NCI-H1930 (cell line): ENCODE results near the gene CSNK1G1.
"Not testable (repeated sequence)": the region's sequence is repeated elsewhere in the genome, so short reads cannot be mapped to it uniquely, and the experiment has no call there.

Experiments used
- DNase-seq, 2 experiments: peaks; one replicate each; lab custom pipeline; 2025; lab: John Stamatoyannopoulos, UW

The CSNK1G1 gene

DNA sequence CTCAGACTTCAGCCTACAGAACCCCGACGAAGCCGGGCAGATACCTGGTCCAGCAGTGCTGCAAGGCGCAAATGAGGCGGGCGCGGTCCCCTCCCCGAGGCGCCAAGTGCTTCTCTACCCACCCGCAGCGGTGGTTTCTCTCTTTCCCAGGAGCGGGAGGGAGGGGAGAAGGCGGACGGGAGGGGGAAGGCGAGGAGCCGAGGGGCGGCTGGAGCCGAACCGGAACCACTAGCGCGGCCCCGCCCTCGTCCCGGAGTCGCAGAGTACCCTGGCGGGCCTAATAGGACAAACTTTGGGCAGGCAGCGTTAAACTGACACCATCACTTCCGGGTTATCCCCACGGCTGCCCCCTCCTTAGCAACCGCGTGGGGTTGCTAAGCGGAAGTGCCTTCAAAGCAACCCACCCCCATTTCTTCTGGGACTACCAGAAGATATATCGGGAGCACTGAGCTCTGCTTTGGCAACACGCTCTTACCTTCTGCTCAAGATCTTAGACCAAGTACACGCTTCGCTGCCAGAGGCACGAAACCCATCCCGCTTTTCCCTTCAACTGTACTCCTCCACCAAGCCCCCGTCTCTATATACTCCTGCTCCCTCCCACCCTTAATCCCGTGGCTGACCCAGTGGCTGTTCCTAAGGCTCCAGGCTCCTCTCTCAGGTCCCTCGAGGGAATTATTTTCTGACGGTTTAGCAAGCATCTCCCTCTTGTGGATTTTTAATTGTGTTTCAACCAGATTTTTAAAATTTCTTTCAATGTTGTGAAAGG is at the start of gene CSNK1G1:
CSNK1G1 (minus strand) TSS at position 230 of the 766 bp plus-strand sequence. CDS start 55,674 bp downstream, outside the sequence.
- DNase-seq: peak; percentile 78 to 85

DNA sequence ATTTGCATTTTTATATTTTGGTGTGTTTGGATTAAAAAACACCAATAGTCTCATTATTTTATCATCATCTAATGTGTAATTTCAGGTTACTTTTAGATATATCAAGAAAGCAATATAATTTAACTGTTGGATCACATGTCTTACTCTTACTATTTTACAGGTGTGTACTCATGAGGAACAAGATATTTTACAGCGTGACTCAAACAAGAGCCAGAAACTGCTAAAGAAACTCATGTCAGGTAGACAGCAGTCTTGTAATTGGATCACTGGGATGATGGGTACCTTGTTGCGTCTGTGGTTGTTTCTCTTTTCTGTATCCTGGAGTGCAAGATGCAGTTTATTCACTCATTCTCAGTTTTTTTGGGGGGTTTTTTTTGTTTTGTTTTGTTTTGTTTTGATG is 44.6 kb upstream of the CSNK1G1 start:
- no peak for DNase-seq

DNA sequence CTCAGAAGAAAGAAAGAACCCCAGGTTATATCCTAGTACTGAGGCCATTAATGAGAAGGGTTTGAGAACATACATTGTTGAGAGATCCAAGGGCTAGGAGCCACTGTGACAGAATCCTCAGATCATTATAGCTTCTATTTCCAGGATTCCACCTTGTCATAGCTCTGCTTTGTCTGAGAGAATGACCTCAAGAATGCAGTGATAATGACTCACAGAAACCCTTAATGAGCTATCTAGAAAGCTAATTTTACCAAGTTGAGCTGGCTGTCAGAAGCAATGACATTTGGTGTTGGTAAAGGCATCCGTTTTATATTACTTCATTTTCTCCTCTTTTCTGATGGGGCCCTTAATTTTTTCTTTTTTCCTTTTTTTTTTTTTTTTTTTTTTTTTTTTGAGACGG is 42.6 kb upstream of the CSNK1G1 start:
- no peak for DNase-seq

DNA sequence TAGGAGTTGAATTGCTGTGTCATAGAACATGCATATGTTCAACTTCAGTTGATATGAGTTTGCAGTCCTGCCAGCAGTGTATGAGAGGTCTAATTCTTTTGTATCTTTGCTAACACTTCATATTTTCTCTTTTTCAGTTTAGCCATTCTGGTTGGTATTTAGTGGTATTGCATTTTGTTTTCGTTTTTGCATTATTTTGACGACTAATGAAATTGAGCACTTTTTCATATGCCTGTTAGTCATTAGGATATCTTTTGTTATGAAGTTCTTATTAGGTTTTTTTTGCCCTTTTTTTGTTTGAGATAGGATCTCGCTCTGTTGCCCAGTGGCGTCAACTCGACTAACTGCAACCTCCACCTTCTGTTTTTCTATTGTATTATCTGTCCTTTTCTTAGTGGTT is 40.8 kb upstream of the CSNK1G1 start:
- no peak for DNase-seq

DNA sequence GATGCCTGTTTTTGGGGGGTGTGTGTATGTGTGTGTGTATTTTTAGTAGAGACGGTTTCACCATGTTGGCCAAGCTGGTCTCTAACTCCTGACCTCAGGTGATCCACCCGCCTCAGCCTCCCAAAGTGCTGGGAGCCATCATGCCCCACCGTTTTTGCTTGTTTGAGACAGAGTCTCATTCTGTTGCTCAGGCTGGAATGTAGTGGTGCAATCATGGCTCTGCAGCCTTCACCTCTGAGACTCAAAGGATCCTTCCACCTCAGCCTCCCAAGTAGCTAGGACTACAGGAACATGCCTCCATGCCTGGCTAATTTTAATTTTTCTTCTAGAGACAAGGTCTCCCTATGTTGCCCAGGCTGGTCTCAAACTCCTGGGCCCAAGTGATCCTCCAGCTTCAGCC is 36.5 kb upstream of the CSNK1G1 start:
- not testable (repeated sequence) for DNase-seq

DNA sequence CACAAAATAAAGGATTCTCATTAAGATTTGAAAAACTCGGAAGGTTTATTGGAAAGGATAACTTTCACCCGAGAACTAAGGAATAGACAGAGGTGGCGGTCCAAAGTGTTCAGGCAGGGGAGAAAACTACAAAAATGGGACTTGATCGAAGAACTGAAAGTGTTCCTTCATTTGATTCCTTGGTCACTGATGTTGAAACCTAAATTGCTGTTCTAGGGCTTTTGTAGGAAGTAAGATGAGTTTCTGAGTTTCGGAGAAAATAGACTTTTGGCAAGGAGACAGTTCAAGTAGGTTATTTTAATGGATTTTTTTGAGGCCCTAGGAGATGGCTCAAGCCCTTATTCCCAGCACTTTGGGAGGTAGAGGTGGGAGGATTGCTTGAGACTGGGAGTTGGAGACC is 33.1 kb upstream of the CSNK1G1 start:
- DNase-seq: no peak

DNA sequence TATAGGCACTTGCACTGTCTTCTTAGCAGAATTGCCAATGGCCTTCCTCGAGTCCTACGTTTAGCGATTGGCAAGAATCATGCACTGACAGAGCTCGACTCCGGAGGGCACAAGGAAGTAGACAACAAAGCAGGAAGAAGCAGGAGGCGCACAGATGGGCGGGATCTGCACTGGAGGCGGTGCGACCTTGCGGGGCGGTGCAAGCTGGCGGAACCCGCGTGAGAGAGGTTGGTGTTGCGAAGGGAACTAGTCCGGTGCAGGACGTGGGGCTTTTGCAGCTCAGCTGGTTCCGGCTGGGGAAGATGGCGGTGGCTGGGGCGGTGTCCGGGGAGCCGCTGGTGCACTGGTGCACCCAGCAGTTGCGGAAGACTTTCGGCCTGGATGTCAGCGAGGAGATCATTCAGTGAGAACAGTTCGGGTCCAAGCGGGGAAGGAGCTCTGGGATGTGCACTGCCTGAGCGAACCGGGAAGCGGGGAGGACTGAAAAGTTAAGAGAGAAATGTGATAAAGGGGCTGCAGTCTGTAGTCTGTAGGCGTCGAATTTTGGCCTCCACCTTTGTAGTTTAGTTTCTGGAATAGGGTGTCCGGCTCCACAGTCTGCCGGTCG is 31.7 kb upstream of the CSNK1G1 start, which contains the start of gene TRIP4:
TRIP4 (plus strand) TSS at position 275 of the 607 bp plus-strand sequence; CDS start at position 303, 28 bp downstream.
- no peak for DNase-seq

DNA sequence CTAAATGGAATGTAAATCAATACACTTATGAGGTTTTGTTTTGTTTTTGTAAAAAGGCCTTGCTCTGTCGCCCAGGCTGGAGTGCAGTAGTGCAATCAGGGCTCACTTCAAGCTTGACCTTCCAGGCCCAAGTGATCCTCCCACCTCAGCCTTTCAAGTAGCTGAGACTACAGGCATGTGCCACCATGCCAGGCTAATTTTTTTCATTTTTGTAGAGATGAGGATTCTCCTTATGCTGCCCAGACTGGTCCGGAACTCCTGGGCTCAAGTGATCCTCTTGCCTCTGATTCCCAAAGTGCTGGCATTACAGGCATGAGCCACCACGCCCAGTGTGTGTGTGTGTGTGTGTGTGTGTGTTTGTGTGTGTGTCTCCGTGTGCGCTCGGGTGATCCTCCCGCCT is 30.3 kb upstream of the CSNK1G1 start:
- DNase-seq: no peak

DNA sequence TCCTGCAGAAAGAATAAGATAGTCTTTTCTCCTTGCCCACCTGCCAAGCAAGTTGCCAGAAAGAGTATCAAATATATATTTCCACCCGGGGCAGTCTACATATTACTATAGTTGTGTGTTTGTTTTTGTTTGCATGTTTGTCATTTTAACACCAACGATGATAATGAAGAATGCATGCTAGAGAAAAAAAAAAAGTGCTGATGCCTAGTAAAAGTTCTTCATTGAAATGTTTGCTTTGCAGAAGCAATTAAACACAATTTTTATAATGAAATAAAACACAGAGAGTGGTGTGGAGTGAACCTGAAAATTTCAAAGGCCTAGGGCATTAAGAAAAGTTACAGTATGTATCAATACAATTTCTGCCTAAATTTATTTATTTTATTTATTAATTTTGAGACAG is 27.8 kb upstream of the CSNK1G1 start:
- DNase-seq: no peak

DNA sequence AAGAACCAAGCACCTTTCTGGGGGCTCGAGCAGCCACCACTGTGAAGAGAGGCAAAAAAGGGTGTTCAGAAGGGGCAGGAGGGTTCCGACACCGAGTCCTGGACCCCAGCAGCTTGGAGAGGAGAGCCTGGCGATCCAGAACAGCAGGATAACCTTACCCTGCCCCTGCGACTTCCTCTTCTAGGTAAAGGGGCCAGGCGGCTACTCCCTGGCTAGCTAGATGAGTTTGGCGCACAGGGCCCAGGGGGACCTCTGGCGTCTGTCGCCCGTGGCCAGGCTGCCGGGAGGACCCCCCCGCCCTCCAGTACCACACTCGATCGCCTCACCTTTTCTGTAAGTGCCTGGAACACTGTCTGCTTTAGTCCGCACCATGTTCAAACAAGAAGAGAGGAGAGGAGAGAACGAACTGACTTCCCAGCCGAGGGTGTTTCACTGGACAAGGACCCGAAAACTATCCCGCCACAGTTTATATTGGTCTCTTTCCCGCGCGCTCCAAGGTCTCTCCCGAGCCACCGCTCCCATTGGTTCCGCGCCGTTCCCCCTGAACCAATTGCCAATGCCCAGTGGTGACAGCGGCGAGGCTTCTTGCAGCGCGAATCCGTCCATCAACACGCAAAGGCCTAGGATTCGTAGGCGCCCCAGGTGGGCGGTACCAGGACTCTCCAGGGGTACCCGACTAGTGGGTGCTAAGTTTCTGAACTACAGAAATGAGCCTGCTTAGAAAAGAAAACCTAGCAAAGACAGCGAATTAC is 25.2 kb upstream of the CSNK1G1 start, which contains the start of gene PCLAF:
PCLAF (minus strand) TSS at position 442 of the 752 bp plus-strand sequence; CDS start at position 372, 70 bp downstream.
- peak; percentile 41 to 70 for DNase-seq

DNA sequence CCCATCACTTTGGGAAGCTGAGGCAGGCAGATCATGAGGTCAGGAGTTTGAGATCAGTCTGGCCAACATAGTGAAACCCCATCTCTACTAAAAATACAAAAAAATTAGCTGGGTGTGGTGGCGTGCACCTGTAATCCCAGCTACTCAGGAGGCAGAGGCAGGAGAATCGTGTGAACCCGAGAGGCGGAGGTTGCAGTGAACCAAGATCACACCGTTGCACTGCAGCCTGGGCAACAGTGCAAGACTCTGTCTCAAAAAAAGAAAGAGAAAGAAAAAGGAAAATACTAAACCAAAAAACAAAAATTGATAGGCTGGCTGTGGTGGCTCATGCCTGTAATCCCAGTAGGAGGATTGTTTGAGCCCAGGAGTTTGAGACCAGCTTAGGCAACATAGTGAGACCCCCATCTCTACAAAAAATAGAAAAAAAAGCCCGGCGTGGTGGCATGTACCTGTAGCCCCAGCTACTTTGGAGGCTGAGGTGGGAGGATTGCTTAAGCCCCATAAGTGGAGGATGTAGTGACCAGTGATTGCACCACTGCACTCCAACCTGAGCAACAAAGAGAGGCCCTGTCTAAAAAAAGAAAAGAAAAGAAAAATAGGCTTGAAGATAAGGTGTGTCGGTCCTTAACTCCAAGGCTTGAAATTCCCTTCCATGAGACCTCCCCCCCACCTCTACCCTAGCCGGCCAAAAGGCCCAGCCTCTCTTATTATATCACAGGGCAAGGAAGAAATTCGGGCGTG is 24.3 kb upstream of the CSNK1G1 start:
- DNase-seq: not testable (repeated sequence)

DNA sequence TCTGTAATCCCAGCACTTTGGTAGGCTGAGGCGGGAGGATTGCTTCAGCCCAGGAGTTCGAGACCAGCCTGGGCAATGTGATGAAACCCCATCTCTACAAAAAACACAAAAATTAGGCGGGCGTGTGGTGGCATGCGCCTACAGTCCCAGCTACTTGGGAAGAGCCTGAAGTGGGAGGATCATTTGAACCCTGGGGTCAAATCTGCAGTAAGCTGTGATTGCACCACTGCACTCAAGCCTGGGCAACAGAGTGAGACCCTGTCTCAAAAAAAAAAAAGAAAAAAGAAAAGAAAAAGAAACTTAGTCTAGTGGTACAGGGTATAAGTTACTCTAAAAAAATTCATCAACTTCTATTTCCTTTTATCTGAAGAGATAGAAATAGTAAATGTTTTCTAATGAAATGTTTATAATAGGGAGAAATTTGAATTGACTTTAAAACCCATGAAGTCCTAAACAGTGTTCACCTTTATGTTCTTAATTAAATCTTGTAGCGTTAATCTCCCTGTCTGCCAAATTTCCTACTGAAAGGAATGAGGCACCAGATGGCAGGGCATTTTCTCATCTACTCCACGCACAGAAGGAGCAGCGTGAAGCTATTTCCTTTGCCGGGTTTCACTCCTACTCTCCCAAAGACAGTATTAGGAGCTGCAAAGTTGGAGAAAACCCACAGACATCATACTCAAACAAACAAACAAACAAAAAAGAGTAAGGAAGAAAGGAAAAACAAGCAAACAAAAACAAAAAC is 23.4 kb upstream of the CSNK1G1 start:
- no peak for DNase-seq

DNA sequence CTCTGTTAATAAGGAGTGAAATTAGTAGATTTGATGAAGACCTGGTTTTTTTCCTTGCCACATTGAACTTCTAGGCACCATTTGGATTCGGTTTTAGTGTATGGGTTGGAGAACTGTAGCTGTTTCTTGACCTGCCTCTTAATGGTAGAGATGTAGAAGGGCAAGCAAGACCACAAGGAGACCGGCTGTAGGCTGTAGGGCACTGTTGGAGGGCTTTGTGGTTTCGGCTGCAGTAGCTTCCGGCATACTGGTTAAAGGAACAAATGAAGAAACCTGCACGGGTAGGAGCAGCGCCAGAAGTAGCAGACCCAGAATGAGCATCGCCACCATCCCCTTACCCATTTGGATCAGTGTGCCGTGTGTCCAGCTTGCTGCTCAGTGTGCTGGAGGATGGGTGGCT is 17.4 kb upstream of the CSNK1G1 start:
- DNase-seq: no peak

DNA sequence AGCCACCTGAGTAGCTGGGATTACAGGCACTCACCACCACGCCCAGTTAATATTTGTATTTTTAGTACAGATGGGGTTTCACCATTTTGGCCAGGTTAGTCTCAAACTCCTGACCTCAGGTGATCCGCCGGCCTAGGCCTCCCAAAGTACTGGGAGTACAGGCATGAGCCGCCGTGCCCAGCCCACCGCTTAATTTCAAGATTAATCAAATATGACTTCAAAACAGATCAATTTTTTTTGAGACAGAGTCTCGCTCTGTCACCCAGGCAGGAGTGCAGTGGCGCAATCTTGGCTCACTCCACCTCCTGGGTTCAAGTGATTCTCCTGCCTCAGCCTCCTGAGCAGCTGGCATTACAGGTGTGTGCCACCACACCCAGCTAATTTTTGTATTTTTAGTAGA is 15.4 kb upstream of the CSNK1G1 start:
- not testable (repeated sequence) for DNase-seq

DNA sequence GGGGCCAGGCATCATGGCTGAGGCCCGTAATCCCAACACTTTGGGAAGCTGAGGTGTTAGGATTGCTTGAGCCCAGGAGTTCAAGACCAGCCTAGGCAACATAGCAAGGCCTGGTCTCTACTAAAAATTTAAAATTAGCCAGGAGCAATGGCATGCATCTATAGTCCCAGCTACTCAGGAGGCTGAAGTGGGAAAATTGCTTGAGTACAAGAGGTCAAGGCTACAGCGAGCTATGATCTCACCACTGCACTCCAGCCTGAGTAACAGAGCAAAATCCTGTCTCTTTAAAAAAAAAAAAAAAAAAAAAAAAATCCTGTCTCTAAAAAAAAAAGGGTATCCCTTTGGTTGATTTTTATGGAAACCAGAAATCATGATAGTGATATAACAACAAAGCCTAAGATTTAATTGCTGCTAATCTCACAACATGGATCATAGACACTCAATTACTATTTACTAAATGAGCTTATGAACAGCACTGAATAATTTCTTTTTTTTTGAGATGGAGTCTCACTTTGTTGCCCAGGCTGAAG is 13.2 kb upstream of the CSNK1G1 start:
- no peak for DNase-seq

DNA sequence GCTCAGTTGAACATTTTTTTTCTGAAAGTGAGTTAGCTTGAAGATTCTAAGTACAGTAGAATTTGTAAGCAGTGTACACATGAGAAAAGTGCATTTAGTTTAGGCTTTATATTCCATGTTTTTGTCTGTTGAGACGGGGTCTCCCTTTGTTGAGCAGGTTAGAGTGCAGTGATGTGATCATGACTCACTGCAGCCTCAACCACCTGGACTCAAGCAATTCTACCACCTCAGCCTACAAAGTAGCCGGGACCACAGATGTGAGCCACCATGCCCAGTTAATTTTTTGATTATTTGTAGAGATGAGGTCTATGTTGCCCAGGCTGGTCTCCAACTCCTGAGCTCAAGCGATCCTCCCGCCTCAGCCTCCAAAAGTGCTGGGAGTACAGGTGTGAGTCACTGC is 5.3 kb upstream of the CSNK1G1 start:
- no peak for DNase-seq

DNA sequence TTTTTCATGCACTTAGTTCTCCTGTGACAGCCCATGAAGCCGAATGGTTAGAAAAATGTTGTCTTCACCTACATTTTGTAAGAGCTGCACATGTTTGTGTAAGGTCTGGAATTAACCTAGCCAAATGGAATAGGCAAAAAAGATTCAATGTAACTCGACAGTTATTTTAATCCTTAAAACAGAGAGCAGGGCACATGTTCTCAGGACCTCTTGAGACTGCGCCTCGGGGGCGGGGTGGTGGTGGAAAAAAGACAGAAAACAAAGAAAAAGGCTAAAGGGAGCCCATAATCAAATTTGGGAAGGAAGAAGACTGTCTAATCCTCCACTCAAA is 702 bp upstream of the CSNK1G1 start:
- no peak for DNase-seq

DNA sequence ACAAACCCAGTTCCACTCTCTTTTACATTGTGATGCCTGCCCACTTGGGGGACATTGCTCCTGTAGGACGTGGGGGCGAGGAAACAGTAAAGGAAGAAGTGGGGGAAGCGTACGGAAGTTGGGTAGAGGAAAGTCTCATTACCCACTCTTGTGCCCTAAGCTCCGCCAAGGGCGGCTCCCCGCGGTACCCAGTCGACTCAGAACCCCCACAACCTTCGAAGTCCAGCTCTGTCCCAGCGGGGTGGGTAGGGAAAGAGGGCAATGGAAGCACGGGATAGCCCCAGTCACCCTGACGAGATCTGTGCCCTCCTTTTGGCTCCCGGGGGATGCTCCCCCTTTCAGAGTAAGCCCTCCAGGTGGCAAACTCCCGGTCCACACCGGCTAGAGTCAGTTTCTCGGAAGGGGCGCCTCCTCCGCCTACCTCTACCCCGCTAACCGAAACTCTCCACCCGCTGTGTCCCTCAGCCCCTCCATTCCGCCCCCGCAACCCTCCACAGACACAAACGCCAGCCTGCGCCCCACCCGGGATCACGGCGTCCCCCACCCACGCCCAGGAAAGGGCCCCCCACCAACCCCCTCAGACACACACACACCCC is 527 bp downstream of the CSNK1G1 start:
- no peak for DNase-seq

DNA sequence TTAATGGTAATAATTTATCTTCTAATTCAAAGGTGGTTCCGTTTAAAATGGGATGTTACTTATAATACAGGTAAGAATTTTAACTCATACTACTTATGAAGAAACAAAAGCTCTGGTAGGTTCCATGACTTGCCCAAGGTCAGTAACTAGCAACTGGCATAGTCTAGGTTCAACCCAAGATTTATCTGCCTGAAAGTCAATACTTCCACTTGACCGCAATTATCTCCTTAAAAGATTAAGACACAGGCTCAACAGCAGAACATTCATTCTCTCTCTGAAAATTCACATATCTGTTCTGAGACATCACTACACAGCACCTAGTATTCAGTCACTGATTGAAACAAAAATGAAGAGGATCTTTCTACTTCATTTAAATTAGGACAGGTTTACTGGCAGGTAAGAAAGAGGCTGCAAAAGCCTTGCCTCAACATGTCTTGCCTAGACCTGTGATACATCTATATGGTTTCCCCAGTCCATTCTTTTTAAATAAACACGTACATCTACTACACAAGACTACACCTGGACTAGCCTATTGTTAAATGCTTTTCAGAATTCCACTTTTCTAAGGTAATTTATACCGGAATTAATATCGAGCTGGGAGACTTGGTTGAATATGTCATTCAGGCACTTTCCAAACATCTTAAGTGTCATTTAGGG is 1.2 kb downstream of the CSNK1G1 start:
- no peak for DNase-seq

DNA sequence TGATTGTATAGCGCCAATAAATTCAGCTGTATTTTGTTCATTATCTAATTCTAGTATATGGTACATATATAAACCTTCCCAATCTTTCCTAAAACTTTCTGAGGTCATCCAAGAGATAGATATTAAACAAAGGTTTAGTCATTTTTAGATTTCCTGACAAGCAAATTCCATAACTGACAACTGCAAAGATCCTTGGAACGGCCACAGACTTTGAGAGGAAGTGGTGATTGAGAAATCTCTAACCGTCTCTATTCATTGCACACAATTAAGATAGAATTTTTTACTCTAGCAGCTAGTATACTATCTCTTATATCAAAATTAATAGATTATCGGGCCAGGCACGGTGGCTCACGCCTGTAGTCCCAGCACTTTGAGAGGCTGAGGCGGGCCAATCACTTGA is 4.7 kb downstream of the CSNK1G1 start:
- DNase-seq: no peak
